NCI-H526 treated with DMSO at 0.1 percent for 48 hours (cell line): Measurements from ENCODE around the gene PSMC4.

Source experiments
- DNase-seq: peaks from one replicate; lab custom pipeline; 2025; lab: John Stamatoyannopoulos, UW

Gene PSMC4

DNA sequence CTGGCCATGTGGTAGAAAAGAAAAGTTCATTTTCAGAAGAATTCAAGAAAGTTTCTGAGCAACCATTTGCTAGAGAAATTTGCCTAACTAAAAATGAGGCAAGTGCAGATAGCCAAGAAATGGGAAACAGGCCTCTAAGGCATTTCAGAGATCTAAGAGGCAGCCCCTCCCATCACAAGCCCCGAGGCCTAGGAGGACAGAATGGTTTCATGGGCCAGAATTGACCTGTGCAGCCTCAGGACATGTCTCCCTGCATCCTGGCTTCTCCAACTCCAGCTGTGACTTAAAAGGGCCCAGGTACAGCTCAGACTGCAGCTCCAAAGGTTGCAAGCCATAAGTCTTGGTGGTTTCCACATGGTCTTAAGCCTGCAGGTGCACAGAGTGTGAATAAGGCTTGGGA is 22.6 kb downstream of the PSMC4 start:
- no peak for DNase-seq

GRCh38 chr19:39994361-39994760 is 23.4 kb downstream of the PSMC4 start:
- DNase-seq = no peak

- no peak for DNase-seq
Observed at GRCh38 chr19:39995794-39996193, 24.8 kb downstream of the PSMC4 start.

DNA sequence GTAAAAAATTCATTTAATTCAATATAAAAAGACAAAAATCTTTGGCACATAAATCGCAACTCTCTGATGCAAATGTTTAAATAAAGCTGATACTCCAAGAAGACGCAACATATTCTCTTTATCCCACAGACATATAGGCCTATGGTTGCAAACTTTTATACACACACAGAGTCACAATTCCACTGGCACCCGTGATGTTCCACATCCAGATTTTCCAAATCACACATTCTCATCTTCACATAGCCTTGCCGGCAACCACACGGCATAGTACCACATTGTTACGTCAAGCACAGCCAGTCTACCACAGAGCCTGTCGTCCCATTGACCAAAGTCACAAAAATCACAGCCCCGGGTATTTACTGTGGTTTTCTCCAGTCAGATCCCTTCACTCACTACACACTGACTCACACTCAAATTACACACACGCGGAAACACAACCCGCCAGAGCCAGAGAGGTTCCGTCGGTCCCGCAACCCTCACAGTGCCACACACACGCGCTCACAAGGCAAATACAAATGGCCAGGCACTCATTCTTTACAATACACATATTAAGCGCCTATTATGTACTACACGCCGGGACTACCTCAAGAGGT is 25.3 kb downstream of the PSMC4 start:
- no peak for DNase-seq

- DNase-seq = peak; percentile 75
Observed at GRCh38 chr19:39996811-39997637, 26.1 kb downstream of the PSMC4 start, which contains the start of gene ZNF546. Gene ZNF546 (plus strand): TSS chr19:39997060. CDS start chr19:39998327, 1,267 bp downstream.

DNA sequence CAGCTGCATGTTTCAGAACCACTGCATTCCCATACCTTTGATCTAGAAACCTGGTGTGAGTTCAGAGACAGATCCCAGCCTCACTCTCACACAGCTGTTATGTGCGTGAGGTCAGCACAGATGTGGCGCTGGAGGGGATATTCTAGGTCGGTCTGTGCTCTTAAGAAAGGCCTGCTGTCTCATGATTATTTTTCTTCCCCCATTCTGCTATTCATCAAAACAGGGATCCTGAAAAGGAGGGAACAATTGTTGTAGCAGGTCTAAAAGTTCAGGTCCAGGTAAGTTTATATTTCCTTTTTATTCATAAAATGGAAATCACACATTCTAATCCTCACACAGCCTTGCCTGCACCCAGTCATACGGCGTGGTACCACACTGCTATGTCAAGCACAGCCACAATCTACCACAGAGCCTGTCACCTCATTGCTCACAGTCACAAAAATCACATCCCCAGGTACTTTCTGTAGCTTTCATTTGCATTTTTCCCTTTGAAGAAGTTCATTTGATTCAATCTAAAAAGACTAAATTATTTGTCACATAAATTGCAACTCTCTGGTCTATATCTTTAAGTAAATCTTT is 26.8 kb downstream of the PSMC4 start:
- no peak for DNase-seq

DNA sequence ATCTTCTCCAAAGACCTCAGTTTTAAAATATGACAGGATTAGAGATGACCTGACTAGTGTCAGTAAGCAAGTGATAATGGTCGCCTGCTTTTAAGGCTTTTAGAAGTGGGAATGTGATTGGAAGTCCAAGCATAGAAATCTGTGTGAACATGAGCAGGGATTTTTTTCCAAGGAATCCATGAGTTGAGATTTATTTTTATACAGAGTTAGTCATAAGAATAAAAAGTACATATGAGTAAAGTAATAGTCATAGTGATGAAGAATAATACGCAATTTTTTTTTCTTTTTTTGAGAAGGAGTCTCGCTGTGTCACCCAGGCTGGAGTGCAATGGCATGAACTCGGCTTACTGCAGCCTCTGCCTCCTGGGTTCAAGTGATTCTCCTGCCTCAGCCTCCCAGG is 27.5 kb downstream of the PSMC4 start:
- DNase-seq = no peak

DNA sequence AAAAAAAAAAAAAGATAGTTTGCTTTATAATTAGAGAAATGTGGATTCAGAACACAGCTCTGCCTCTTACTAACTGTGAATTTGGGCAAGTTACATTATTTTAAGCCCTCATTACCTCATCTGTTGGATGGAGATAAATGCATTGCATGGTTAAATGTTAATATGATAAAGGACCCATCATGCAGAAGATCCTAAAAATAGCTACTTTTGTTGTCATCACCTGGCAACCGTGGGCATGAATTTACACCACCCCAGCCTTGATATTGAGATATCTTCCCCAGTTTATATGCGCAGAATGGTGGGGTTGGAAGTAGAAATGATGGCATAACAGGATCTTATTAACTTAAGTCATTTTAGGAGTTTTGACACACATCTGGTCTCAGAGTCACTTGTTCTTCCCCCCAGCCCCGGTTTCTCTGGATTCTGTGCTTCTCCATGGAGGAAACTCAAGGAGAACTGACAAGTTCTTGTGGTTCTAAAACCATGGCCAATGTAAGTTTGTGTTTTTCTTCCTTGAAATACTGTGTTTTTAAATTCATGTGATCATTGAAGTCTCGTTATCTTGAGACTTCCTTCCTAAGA is 34.8 kb downstream of the PSMC4 start:
- no peak for DNase-seq

DNA sequence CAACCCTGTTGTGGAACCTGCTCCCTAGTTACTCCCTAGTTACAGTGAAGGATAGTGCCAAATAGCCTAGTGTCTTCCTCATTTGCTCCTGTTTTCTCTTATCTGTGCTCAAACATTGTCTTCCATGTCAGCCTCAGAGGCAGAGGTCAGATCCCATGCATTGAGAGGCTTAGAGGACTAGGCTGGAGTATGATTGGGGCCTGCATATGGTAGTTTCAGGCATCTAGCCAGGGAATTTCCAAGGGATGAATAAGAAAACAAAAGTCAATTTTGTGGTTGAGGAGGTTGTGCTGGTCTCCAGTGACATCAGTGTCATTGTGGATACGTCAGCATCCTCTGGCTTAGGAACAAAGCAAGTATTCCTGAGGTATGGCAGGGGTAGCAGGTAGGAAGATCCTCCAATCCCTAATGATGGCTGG is 35.3 kb downstream of the PSMC4 start:
- no peak for DNase-seq

DNA sequence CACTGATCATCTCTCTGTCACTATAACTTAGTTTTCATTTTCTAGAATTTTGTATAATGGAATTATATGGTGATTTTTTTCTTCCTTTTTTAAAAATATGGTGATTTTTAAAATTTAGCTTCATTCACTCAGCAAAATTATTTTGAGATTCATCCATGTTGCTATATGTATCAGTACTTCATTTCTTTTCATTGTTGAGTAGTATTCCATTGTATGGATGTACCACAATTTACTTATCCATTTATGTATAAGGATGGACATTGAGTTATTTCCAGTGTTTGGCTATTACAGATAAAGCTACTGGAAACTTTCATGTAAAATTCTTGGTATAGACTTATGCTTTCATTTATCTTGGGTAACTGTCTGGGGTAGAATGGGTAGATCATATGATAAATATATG is 38.7 kb downstream of the PSMC4 start:
- DNase-seq = no peak

DNA sequence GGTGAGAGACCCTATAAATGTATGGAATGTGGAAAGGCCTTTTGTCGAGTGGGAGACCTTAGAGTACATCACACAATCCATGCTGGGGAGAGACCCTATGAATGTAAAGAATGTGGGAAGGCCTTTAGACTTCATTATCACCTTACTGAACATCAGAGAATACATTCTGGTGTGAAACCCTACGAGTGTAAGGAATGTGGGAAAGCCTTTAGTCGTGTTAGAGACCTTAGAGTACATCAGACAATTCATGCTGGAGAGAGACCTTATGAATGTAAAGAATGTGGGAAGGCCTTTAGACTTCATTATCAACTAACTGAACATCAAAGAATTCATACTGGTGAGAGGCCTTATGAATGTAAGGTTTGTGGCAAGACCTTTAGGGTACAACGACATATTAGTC is 43.0 kb downstream of the PSMC4 start:
- DNase-seq = no peak

DNA sequence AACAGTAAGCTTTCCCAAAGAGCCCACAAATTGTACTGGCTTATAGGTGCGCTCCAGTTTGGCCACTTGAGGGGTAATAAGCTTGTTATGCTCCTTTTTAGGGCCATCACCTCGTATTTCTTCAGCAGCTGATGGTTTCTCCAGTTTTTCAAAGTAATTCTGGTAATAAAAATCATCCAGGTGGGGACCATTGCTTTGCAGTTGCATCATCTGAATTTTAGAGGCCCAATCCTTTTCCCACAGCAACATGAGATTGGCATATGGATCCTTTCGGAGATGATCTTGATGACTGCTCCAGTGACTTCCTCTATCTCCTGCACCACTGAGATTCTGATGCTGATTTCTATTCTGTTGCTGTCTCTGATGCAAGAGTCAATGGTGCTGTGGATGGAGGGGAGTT is 53.0 kb downstream of the PSMC4 start:
- DNase-seq = no peak

- DNase-seq = no peak
Observed at GRCh38 chr19:40025938-40026596, 55.1 kb downstream of the PSMC4 start.

GRCh38 chr19:40026597-40026970 is 55.6 kb downstream of the PSMC4 start:
- no peak for DNase-seq
